ENCODE data around the gene OR52H1.

Gene OR52H1

GRCh38 chr11:5521540-5521939, 26.8 kb downstream of the OR52H1 start:
- DNase-seq (ENCODE audit: low spot score): no peak
- no peaks in the 10 kb centered on the region for H3K9me3 Mint-ChIP-seq
- H3K27ac Mint-ChIP-seq: no peak overlapping the region
- no peaks in the 10 kb centered on the region for H3K36me3 Mint-ChIP-seq (ENCODE audit: low read depth)
- no peak overlapping the region for H3K4me3 Mint-ChIP-seq
- H3K4me1 Mint-ChIP-seq (ENCODE audit: low read depth): no peaks in the 10 kb centered on the region
- H3K27me3 Mint-ChIP-seq (ENCODE audit: low read depth): no peaks in the 10 kb centered on the region

DNA sequence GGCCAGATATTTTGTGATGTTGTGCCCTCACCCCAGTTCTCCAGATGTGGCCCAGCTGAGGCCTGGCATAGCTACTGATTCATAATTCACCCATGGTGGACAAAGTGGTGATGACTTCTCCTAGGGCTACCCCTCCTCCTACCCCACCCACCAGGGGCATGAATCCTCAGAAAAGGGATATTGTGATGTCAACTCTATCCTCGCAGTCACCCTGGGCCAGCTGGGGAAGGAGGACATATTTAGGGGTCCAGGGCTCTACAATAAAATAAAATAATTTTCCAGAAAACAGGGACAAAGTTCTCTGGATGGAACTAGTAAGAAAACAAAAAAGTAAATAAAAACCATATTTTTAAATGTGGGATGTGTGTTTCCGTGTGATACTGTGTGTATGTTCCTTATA, 31.7 kb downstream of the OR52H1 start, which contains the start of gene UBQLNL:
TSS of gene UBQLNL (minus strand) at position 101 of the 400 bp plus-strand sequence. CDS start 258 bp downstream, outside the sequence.
- Mint-ChIP-seq H3K9me3 (no peaks in the 10 kb centered on the region), H3K27me3 (ENCODE audit: low read depth) (peaks cover 3% of the 10 kb centered on the region), H3K36me3 (ENCODE audit: low read depth) (no peaks in the 10 kb centered on the region), H3K27ac (no peak within 1 kb of the TSS), H3K4me3 (no peak within 1 kb of the TSS), H3K4me1 (ENCODE audit: low read depth) (no peaks in the 10 kb centered on the region)
- no peak for DNase-seq (ENCODE audit: low spot score)

DNA sequence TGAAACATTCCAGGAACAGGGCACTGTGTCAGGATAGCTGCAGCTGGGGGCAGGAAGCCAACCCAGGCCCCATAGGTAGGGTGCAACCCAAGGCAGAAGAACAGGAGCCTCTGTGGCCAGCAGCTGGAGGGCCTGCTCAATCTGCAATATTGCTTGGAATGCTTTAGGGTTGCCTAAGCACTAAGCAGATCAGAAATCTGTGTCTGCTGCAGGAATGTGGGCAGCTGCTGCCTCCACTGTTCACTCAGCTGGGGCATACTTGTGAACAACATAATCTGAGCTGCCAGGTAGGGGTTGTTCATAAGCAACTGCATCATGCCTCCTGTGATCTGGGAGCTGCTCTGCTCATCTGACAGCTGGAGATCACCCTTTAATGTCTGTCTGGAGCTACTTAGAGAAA, 33.5 kb downstream of the OR52H1 start:
- DNase-seq (ENCODE audit: low spot score): no peak
- Mint-ChIP-seq H3K36me3 (ENCODE audit: low read depth) (no peaks in the 10 kb centered on the region), H3K4me3 (no peak overlapping the region), H3K9me3 (no peaks in the 10 kb centered on the region), H3K27me3 (ENCODE audit: low read depth) (peaks cover 7% of the 10 kb centered on the region), H3K27ac (no peak overlapping the region), H3K4me1 (ENCODE audit: low read depth) (no peaks in the 10 kb centered on the region)

GRCh38 chr11:5509803-5510202, 38.5 kb downstream of the OR52H1 start, which contains the start of gene UBQLN3:
Gene UBQLN3 (minus strand): TSS chr11:5509957. CDS start chr11:5509558, 399 bp downstream.
- no peak within 1 kb of the TSS for H3K4me3 Mint-ChIP-seq
- peaks cover 7% of the 10 kb centered on the region for H3K27me3 Mint-ChIP-seq (ENCODE audit: low read depth)
- H3K4me1 Mint-ChIP-seq (ENCODE audit: low read depth): no peaks in the 10 kb centered on the region
- DNase-seq (ENCODE audit: low spot score): no peak
- no peaks in the 10 kb centered on the region for H3K9me3 Mint-ChIP-seq
- H3K36me3 Mint-ChIP-seq (ENCODE audit: low read depth): no peaks in the 10 kb centered on the region
- no peak within 1 kb of the TSS for H3K27ac Mint-ChIP-seq

DNA sequence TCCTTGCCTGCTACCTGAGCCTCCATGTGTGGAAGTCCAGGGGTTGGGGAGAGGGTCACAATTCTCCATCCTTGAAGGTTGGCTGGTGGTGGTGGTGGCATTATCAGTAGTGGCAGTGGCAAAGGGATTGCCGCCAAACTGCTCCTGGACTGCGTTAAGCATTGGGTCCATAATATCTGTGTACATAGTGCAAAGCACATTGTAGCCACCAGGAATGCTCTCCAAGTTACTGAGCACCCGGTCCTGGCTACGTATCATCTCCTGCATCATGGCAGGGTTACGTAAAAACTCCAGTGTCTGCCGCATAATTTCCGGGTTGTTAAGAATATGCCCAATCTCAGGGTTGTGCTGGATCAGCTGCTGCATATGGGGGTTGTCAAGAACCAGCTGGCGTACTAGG, 39.7 kb downstream of the OR52H1 start:
- H3K36me3 Mint-ChIP-seq (ENCODE audit: low read depth): no peaks in the 10 kb centered on the region
- H3K9me3 Mint-ChIP-seq: no peaks in the 10 kb centered on the region
- H3K27ac Mint-ChIP-seq: no peak overlapping the region
- H3K4me3 Mint-ChIP-seq: no peak overlapping the region
- no peaks in the 10 kb centered on the region for H3K4me1 Mint-ChIP-seq (ENCODE audit: low read depth)
- peaks cover 7% of the 10 kb centered on the region for H3K27me3 Mint-ChIP-seq (ENCODE audit: low read depth)
- DNase-seq (ENCODE audit: low spot score): no peak

DNA sequence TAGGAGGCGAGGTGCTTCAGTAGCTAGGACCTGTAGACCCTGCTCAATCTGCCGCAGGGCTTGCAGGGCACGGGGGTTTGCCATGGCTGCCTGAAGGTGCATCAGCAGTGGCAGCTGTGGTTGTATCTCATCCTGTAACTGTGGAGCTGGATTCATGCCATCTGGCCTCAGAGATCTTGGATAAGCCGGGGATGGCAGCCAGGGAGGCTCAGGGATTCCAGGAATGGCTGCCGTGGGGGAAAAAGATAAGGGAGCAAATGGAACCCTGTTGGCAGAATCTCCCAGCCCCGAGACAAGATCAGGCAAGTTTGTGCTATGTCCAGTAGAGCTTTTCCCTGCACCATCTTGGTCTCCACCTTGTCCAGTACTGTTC, 40.4 kb downstream of the OR52H1 start:
- no peaks in the 10 kb centered on the region for H3K36me3 Mint-ChIP-seq (ENCODE audit: low read depth)
- no peak overlapping the region for H3K27ac Mint-ChIP-seq
- H3K4me3 Mint-ChIP-seq: no peak overlapping the region
- H3K27me3 Mint-ChIP-seq (ENCODE audit: low read depth): peaks cover 7% of the 10 kb centered on the region
- H3K4me1 Mint-ChIP-seq (ENCODE audit: low read depth): no peaks in the 10 kb centered on the region
- H3K9me3 Mint-ChIP-seq: no peaks in the 10 kb centered on the region
- no peak for DNase-seq (ENCODE audit: low spot score)

GRCh38 chr11:5507177-5507932, 41.0 kb downstream of the OR52H1 start:
- no peak overlapping the region for H3K27ac Mint-ChIP-seq
- H3K4me3 Mint-ChIP-seq: no peak overlapping the region
- H3K4me1 Mint-ChIP-seq (ENCODE audit: low read depth): no peaks in the 10 kb centered on the region
- DNase-seq (ENCODE audit: low spot score): no peak
- H3K27me3 Mint-ChIP-seq (ENCODE audit: low read depth): peaks cover 6% of the 10 kb centered on the region
- H3K36me3 Mint-ChIP-seq (ENCODE audit: low read depth): no peaks in the 10 kb centered on the region
- H3K9me3 Mint-ChIP-seq: no peaks in the 10 kb centered on the region

DNA sequence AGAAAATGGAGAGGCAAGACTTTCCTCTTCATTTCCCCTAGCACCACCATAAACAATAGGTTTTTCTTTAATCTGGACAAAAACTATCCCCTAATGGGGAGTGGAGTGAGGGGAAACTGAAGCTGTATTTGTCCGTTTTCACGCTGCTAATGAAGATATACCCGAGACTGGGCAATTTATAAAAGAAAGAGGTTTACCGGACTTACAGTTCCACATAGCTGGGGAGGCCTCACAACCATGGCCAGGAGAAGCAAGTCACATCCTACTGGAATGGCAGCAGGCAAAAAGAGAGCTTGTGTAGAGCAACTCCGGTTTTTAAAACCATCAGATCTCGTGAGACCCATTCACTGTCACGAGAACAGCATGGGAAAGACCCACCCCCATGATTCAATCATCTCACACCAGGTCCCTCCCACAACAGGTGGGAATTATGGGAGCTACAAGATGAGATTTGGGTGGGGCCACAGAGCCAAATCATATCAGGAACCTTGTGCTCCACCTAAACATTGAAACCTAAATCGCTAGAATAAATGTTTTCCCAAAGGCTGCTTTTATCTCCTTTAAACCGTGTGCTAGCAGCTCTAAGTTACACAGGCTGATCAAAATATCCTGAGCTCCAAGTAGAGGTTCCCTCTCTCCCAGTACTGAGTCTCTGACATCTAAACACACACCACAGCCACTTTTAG, 42.8 kb downstream of the OR52H1 start:
- DNase-seq (ENCODE audit: low spot score): no peak
- H3K27ac Mint-ChIP-seq: no peak overlapping the region
- H3K36me3 Mint-ChIP-seq (ENCODE audit: low read depth): no peaks in the 10 kb centered on the region
- no peaks in the 10 kb centered on the region for H3K27me3 Mint-ChIP-seq (ENCODE audit: low read depth)
- no peak overlapping the region for H3K4me3 Mint-ChIP-seq
- H3K9me3 Mint-ChIP-seq: no peaks in the 10 kb centered on the region
- no peaks in the 10 kb centered on the region for H3K4me1 Mint-ChIP-seq (ENCODE audit: low read depth)

DNA sequence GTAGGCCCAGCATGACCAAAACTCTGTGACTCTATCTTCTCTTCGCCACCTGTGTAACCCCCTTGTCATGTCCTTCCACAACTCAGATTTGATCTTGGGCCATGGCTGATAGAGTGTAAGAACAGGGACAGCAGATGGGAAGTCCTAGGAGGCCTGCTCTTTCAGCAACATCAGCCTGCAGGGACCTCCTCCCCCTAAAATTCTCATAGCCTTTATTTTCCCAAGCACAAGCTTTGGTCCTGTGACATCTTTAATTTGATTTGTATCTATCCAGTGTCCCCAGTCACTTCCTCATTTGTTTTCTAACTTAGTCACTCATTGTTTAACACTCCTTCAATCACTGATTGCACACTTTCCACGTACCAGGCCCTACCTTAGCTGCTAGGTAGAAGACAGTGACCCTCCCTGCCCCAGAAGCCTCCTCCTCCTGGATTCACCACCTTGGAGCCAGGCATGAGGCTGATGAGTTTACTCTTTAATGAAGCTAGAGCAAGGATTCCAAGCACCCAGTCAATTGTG, 43.9 kb downstream of the OR52H1 start:
- H3K36me3 Mint-ChIP-seq (ENCODE audit: low read depth): no peaks in the 10 kb centered on the region
- H3K9me3 Mint-ChIP-seq: no peaks in the 10 kb centered on the region
- H3K27me3 Mint-ChIP-seq (ENCODE audit: low read depth): no peaks in the 10 kb centered on the region
- H3K4me1 Mint-ChIP-seq (ENCODE audit: low read depth): no peaks in the 10 kb centered on the region
- no peak overlapping the region for H3K4me3 Mint-ChIP-seq
- DNase-seq (ENCODE audit: low spot score): no peak
- H3K27ac Mint-ChIP-seq: no peak overlapping the region

- Mint-ChIP-seq H3K27me3 (ENCODE audit: low read depth) (no peaks in the 10 kb centered on the region), H3K27ac (no peak overlapping the region), H3K4me1 (ENCODE audit: low read depth) (no peaks in the 10 kb centered on the region)
These were observed 47.9 kb downstream of the OR52H1 start for GRCh38 chr11:5500393-5500801.

GRCh38 chr11:5499671-5500070, 48.7 kb downstream of the OR52H1 start:
- Mint-ChIP-seq H3K4me3 (no peak overlapping the region), H3K4me1 (ENCODE audit: low read depth) (no peaks in the 10 kb centered on the region), H3K9me3 (no peaks in the 10 kb centered on the region), H3K27me3 (ENCODE audit: low read depth) (no peaks in the 10 kb centered on the region), H3K27ac (no peak overlapping the region), H3K36me3 (ENCODE audit: low read depth) (no peaks in the 10 kb centered on the region)
- DNase-seq (ENCODE audit: low spot score): no peak

More at GRCh38 chr11:5500393-5500801, 47.9 kb downstream of the OR52H1 start:
- DNase-seq (ENCODE audit: low spot score): no peak
- H3K36me3 Mint-ChIP-seq (ENCODE audit: low read depth): no peaks in the 10 kb centered on the region
- no peaks in the 10 kb centered on the region for H3K9me3 Mint-ChIP-seq
- no peak overlapping the region for H3K4me3 Mint-ChIP-seq
